ENCODE data around the gene LEFTY2.
A peak's percentile ranks its signal among the peaks of the same experiment; 100 is the strongest.

LEFTY2 gene

GRCh38 chr1:225903623-225904022 lies 37.4 kb downstream of the LEFTY2 start:
- Histone ChIP-seq H3K27me3 (ENCODE audit: insufficient read depth, low read length, poor library complexity, severe bottlenecking) (no peaks in the 10 kb centered on the region), H3K9ac (ENCODE audit: low read depth, low read length, poor library complexity, severe bottlenecking) (no peak overlapping the region)
- TF ChIP-seq EZH2phosphoT487 (IDR thresholded peaks at IDR 0.05; ENCODE audit: borderline replicate concordance) (no peak), CTCF (conservative IDR thresholded peaks at IDR 0.05; ENCODE audit: low read length) (no peak)

GRCh38 chr1:225899044-225899925 lies 41.7 kb downstream of the LEFTY2 start:
- Histone ChIP-seq H3K4me1 (ENCODE audit: insufficient read depth, low read length, poor library complexity, severe bottlenecking) (peaks cover 20% of the 10 kb centered on the region), H3K9ac (ENCODE audit: low read depth, low read length, poor library complexity, severe bottlenecking) (no peak overlapping the region), H3K4me3 (ENCODE audit: low read length, poor library complexity, severe bottlenecking) (no peak overlapping the region), H3K27me3 (ENCODE audit: insufficient read depth, low read length, poor library complexity, severe bottlenecking) (no peaks in the 10 kb centered on the region), H3F3A (ENCODE audit: low read depth) (no peaks in the 10 kb centered on the region), H3K9me2 (replicated peaks; ENCODE audit: low read depth, low read length) (no peaks in the 10 kb centered on the region), H2AFZ (ENCODE audit: low read length) (no peak overlapping the region), H3K36me3 (ENCODE audit: insufficient read depth, low read length) (no peaks in the 10 kb centered on the region), H3K9me3 (ENCODE audit: insufficient read depth, low read depth, low read length) (no peaks in the 10 kb centered on the region), H3K79me2 (ENCODE audit: insufficient read depth, low read length) (no peaks in the 10 kb centered on the region), H4K20me1 (ENCODE audit: insufficient read depth, low read length, poor library complexity, severe bottlenecking) (no peaks in the 10 kb centered on the region), H3K4me2 (ENCODE audit: low read depth, low read length, poor library complexity, severe bottlenecking) (no peak overlapping the region)
- TF ChIP-seq EZH2phosphoT487 (IDR thresholded peaks at IDR 0.05; ENCODE audit: borderline replicate concordance) (no peak), CTCF (conservative IDR thresholded peaks at IDR 0.05; ENCODE audit: low read length) (no peak)

More at GRCh38 chr1:225903623-225904022, 37.4 kb downstream of the LEFTY2 start:
- H3K4me2 ChIP-seq (ENCODE audit: low read depth, low read length, poor library complexity, severe bottlenecking): no peak overlapping the region
- H3K9me3 ChIP-seq (ENCODE audit: insufficient read depth, low read depth, low read length): no peaks in the 10 kb centered on the region
- H3K9me2 ChIP-seq (replicated peaks; ENCODE audit: low read depth, low read length): no peaks in the 10 kb centered on the region
- no peaks in the 10 kb centered on the region for H3K4me1 ChIP-seq (ENCODE audit: insufficient read depth, low read length, poor library complexity, severe bottlenecking)
- no peak overlapping the region for H2AFZ ChIP-seq (ENCODE audit: low read length)
- H3F3A ChIP-seq (ENCODE audit: low read depth): no peaks in the 10 kb centered on the region
- H3K4me3 ChIP-seq (ENCODE audit: low read length, poor library complexity, severe bottlenecking): no peak overlapping the region
- no peaks in the 10 kb centered on the region for H3K79me2 ChIP-seq (ENCODE audit: insufficient read depth, low read length)
- no peaks in the 10 kb centered on the region for H3K36me3 ChIP-seq (ENCODE audit: insufficient read depth, low read length)
- H4K20me1 ChIP-seq (ENCODE audit: insufficient read depth, low read length, poor library complexity, severe bottlenecking): no peaks in the 10 kb centered on the region

GRCh38 chr1:225897595-225898514 lies 43.2 kb downstream of the LEFTY2 start:
- Histone ChIP-seq H3K4me2 (ENCODE audit: low read depth, low read length, poor library complexity, severe bottlenecking) (peak overlapping the region; percentile 60), H4K20me1 (ENCODE audit: insufficient read depth, low read length, poor library complexity, severe bottlenecking) (no peaks in the 10 kb centered on the region), H3K27me3 (ENCODE audit: insufficient read depth, low read length, poor library complexity, severe bottlenecking) (no peaks in the 10 kb centered on the region), H3K9ac (ENCODE audit: low read depth, low read length, poor library complexity, severe bottlenecking) (no peak overlapping the region), H2AFZ (ENCODE audit: low read length) (no peak overlapping the region), H3K4me3 (ENCODE audit: low read length, poor library complexity, severe bottlenecking) (no peak overlapping the region), H3K4me1 (ENCODE audit: insufficient read depth, low read length, poor library complexity, severe bottlenecking) (peaks cover 20% of the 10 kb centered on the region), H3K36me3 (ENCODE audit: insufficient read depth, low read length) (no peaks in the 10 kb centered on the region), H3K79me2 (ENCODE audit: insufficient read depth, low read length) (no peaks in the 10 kb centered on the region), H3K9me2 (replicated peaks; ENCODE audit: low read depth, low read length) (no peaks in the 10 kb centered on the region), H3F3A (ENCODE audit: low read depth) (no peaks in the 10 kb centered on the region), H3K9me3 (ENCODE audit: insufficient read depth, low read depth, low read length) (no peaks in the 10 kb centered on the region)
- TF ChIP-seq EZH2phosphoT487 (IDR thresholded peaks at IDR 0.05; ENCODE audit: borderline replicate concordance) (no peak), CTCF (conservative IDR thresholded peaks at IDR 0.05; ENCODE audit: low read length) (no peak)

All from Loucy (cell line).